Endometrial microvascular endothelial cells (primary cell): ENCODE measurements around the gene DBNDD2. TPM values are rescaled to one million over a fixed set of nuclear protein-coding genes. Genes with fewer than 3 reads are reported as not detected.

Experiments
- in situ Hi-C: cut with HindIII; loops from 2 replicates; pipeline ENCODE4 v1.10.0; 2017; ENCODE audit warnings: low sequenced_read_pairs, low pct_unique_long_range_greater_than_20kb; ENCODE audit errors: inconsistent ontology term
- total RNA-seq: library from RNA; depleted of rRNA; stranded (reverse); fragments of >200 nt; gene quantifications from one replicate; pipeline ENCODE4 v1.2.3, GENCODE V29; 2015; ENCODE audit errors: inconsistent ontology term

DBNDD2 gene
- total RNA-seq, 1 donor from 2014 or later = 13.8 TPM

DNA sequence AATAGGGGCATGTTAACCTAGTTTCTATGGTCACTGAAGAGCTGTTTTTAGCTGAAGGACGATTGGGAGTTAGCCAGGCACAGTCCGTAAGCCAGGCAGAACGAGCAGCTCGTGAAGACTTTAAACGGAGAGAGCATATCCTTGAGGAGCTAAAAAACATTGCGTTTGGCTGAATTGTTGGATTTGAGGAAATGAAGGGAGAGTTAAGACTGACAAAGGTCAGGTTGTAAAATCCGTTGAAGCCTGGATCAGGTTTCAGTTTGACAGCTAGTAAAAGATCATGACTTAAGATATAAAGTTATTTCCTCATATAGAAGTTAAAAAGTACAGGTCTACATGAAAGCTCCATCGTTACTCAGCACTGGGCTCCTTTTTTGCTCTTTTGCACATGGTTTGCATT, 2.8 kb downstream of the DBNDD2 start:
- in situ Hi-C loops = no loop called here

GRCh38 chr20:45412653-45413052, 4.6 kb downstream of the DBNDD2 start:
- in situ Hi-C loops = no loop called here

DNA sequence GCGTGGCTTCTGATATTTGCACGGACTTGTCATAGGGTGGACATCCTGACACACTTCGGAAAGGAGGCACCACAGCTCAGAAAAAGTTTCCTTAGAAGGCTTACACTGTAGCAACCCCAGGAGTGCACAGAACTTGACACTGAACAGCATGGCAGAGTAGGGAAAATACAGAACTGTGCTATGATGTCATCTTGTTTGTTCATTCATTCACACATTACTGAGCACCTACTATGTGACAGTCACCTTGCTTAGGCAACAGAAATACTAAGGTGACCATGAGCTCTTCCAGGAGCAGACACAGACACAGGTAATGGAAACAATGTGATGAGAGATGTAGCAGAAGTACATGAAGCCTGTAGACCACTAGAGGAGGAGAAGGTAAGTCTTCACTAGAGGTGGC, 5.4 kb downstream of the DBNDD2 start:
- in situ Hi-C loops = no loop called here

DNA sequence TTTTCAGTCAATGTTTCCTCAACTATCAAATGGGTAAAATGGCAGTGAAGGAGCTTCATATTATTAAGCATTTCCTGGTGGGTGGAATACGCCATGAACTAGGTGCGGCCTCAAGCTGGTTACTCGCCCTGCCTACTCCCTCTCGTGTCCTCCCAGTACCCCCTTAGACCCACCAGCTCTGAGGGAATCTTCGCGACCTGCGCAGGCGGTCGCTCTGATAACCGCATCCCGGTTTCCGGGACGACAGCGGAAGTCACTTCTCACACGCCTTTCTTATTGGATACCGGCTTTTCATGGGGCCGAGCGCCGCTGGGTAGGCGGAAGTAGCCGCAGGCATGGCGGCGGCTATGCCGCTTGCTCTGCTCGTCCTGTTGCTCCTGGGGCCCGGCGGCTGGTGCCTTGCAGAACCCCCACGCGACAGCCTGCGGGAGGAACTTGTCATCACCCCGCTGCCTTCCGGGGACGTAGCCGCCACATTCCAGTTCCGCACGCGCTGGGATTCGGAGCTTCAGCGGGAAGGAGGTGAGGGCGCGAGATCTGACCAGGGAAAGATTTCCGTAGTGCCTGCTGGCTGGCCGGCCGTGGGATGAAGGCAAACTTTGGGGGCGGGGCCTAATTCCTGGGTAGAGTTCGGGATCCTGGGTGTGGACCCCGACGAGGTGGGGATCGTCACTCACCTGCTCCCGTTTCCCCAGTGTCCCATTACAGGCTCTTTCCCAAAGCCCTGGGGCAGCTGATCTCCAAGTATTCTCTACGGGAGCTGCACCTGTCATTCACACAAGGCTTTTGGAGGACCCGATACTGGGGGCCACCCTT, 7.9 kb downstream of the DBNDD2 start, which contains the start of gene PIGT:
PIGT (plus strand) TSS at position 320 of the 816 bp plus-strand sequence; CDS start at position 336, 16 bp downstream.
- in situ Hi-C loops = no loop called here

DNA sequence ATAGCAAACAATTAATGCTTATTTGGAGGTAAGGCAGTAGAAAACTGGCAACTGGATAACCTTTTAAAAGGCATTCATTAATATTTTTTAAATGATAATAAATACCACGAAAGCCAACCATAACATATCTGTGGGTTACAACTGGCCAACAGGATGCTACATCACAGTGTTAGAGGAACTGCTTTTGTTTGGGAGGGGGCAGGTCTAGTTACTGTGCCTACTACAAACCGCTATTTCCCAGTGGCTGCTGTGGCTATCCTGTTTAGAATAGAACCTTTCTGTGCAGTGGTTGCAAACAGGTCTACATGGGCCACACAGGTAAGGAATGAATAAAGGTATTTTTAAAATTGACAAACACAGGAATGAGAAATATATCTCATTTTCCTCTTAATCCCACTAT, 8.8 kb downstream of the DBNDD2 start:
- in situ Hi-C loops = no loop called here

- in situ Hi-C loops = no loop called here
Observed at GRCh38 chr20:45419188-45420091, 11.4 kb downstream of the DBNDD2 start.

DNA sequence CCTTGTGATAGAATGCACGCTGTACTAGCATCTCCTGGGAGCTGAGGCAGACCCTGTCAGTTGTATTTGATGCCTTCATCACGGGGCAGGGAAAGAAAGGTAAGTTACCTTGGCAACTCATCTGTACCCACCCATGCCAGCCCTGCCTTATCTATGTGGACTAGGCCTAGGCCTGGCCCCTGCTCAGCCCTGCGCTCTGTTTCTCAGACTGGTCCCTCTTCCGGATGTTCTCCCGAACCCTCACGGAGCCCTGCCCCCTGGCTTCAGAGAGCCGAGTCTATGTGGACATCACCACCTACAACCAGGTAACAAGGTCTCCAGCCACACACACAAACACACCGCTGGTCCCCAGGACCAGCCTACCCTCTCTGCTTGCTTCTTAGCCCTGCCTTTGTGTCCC, 12.0 kb downstream of the DBNDD2 start:
- in situ Hi-C loops = no loop called here

DNA sequence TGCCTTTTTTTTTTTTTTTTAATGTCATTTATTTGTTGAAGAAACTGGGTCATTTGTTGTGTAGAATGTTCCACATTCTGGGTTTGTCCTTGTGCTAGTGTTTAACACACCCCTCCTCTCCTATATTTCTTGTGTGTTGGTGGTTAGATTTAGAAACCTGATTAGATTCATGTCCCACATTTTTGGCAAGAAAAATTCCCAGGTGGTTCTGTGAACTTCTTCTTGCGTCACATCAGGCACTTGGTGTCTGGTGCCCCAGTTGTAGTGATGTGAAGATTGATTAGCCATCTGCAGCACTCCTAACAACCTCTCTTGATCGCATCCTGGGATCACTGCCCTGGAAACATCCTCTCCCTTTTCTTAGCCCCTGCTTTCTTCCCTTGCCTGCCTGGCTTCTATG, 15.6 kb downstream of the DBNDD2 start:
- in situ Hi-C loops = no loop called here

DNA sequence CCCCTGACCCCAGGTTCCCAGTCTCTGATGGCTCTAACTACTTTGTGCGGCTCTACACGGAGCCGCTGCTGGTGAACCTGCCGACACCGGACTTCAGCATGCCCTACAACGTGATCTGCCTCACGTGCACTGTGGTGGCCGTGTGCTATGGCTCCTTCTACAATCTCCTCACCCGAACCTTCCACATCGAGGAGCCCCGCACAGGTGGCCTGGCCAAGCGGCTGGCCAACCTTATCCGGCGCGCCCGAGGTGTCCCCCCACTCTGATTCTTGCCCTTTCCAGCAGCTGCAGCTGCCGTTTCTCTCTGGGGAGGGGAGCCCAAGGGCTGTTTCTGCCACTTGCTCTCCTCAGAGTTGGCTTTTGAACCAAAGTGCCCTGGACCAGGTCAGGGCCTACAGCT, 17.5 kb downstream of the DBNDD2 start:
- in situ Hi-C loops = no loop called here

DNA sequence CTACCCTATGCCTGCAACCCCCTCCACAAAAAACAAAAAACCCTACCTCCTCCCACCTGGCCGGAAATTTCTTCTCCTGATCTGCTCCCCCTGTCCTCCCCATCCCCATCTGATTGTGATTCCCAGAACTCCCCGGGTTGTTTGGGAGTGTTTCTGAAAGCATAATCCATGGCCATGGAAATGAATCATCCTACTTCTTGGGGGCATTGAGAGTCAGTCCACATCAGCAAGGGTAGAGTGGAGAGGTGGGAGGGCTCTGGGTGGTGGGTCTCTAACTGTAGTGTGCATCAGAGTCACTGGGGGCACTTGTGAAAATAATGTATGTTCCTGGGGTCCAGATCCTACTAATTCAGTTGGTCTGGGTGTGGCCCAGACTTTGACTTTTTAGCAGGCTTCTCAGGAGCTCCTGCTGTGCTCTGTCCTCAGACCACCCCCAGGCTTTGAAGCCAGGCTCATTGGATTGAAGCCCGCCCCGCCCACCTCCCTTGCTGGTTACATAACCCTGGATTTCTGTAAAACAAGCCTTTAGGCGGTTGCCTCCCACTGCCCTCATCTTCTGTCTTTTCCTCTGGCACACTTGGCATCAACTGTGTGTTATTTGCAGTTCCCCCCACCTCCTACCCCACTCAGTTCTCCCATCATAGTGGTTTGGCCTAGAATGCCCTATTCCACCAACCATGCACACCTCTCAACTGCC, 18.4 kb downstream of the DBNDD2 start:
- in situ Hi-C loops = no loop called here

GRCh38 chr20:45427236-45428149, 19.4 kb downstream of the DBNDD2 start:
- in situ Hi-C loops = no loop called here

DNA sequence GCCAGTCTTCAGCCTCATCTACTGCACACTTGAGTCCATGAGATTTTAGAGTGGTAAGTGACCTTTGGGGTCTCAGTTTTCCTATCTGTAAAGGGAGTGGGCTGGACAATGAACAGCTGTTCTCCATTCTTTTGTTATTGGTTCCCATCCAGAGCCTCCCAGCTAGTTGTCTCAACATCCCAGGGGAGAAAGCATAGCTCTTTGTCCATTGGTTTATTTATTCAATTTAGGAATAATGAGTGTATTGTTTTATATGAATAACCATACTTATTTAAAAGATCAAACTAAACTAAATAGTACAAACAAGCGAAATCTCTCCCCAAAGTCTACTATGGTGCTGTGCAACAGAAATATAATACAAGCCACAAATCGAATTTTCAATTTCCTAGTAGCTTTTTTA, 21.5 kb downstream of the DBNDD2 start:
- in situ Hi-C loops = no loop called here

- in situ Hi-C loops = no loop called here
Observed at GRCh38 chr20:45432294-45432693, 24.2 kb downstream of the DBNDD2 start.

DNA sequence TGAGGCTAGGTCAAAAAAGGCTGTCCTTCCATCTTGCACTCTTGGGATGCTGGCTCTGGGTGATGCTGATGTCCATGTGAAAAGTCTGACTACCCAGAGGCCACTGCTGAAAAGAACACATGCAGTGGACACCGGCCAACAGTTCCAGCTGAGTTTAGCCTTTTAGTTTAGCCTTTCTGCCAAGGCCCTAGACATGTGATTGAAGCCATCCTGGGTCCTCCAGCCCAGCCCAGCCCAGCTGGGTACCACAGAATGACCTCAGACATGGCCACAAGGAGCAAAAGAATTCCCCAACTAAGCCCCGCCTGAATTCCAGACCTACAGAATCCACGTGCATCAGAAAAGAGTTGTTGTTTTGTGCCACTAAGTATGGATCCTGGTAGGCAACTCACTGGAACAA, 25.2 kb downstream of the DBNDD2 start:
- in situ Hi-C loops = no loop called here

DNA sequence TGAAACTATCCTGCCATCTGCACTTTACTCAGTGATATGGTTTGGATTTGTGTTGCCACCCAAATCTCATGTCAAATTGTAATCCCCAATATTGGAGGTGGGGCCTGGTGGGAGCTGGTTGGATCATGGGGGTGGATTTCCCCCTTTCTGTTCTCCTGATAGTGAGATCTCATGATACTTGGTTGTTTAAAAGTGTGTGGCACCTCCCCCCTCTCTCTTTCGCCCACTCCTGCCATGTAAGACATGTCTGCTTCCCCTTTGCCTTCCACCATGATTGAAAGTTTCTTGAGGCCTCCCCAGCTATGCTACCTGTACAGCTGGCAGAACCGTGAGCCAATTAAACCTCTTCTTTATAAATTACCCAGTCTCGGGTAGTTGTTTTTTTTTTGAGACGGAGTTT, 25.9 kb downstream of the DBNDD2 start:
- in situ Hi-C loops = no loop called here

DNA sequence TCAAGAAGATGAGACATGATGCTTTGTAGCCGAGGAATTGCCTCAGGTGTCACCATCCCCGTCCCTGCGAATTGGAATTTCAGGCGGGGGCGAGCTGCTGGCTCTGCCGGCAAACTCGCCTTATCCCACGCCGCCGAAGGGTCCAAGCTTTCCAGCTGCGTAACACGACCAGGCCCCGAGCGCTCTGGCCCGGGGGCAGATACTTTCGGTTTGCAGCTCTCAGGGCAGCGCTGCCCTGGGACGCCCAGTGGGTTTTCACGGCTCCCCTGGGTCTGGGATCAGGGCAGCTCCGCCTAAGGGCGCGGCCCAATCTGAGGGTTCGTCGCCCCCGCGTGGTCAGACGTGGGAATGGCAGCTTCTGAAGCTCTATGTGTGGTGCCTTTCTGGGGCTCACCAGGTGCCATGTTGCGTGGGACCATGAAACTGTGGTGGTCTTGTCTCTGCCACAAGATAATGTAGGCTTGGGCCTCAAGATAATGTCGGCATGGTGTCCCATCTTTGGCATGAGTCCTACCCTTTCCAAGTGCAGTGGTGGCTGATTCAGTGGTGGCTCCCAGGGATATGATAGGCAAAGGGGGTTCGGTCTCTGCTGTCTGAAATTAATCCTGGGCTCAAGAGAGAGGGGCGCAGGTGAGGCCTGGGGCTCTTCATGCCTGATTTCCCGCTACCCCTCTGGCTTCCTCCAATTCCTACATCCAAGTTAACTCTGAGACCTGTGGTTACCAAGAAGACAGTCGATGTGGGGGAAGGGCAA, 28.8 kb downstream of the DBNDD2 start:
- in situ Hi-C loops = no loop called here

DNA sequence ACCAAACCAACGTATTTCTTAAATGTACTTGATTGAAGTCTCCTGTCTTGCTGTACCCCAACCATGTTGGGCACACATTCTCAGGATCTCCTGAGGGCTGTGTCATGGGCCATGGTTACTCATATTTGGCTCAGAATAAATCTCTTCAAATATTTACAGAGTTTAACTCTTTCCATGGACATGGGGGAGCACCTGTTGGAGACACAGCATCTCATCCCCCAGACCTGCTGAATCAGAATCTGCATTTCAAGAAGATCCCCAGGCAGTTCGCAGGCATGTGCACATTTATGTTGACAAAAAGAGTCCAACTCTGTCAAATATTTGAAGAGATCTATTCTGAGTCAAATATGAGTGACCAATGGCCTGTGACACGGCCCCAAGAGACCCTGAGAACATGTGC, 32.3 kb downstream of the DBNDD2 start:
- in situ Hi-C loops = no loop called here
